Measurements from ENCODE around the gene C4orf50. TPM values are rescaled to one million over a fixed set of nuclear protein-coding genes. Genes with fewer than 3 reads are reported as not detected.

Gene C4orf50
- total and polyA plus RNA-seq, 2 of the 4 experiments (the other 2 are of a cell fraction): not detected

DNA sequence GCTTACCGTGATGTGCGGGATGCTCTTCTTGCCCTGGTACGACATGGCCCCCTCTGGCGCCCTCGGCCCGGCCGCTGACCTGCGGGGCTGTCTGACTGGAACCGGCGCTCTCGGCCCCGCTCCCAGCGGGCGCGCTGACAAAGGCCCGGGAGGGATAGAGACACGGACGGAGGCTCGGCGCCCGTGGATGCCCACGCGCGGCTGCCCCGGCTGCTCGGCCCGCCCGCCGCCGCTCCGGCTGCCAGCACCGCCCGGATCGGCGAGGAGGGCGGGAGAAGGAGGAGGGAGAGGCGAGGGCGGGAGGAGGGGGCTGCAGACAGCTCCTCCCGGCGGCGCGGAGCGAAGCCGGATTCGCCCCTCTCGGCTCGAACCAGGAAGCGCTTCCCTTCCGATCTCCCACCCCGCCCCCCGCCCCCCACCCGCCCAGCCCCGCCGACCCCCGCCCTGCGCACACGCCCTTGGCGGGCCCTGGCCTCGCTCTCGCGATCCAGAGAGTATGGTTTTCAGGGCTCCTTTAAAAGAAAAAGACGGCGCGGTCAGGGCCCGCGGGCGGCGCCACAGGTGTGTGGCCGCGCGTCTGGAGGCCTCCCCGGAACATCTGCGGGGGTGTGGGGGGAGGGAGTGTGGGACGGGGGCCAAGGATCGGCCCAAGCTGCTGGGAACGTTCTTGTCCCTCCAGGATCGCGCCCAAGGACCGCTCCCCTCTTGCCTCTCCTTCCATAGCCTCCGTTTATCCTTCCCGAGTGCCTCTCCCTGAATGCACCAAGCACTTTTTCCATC lies 129.8 kb downstream of the C4orf50 start (continued):
- no peak for TF ChIP-seq SMC3 (IDR thresholded peaks at IDR 0.05; ENCODE audit: low read depth, low read length)

DNA sequence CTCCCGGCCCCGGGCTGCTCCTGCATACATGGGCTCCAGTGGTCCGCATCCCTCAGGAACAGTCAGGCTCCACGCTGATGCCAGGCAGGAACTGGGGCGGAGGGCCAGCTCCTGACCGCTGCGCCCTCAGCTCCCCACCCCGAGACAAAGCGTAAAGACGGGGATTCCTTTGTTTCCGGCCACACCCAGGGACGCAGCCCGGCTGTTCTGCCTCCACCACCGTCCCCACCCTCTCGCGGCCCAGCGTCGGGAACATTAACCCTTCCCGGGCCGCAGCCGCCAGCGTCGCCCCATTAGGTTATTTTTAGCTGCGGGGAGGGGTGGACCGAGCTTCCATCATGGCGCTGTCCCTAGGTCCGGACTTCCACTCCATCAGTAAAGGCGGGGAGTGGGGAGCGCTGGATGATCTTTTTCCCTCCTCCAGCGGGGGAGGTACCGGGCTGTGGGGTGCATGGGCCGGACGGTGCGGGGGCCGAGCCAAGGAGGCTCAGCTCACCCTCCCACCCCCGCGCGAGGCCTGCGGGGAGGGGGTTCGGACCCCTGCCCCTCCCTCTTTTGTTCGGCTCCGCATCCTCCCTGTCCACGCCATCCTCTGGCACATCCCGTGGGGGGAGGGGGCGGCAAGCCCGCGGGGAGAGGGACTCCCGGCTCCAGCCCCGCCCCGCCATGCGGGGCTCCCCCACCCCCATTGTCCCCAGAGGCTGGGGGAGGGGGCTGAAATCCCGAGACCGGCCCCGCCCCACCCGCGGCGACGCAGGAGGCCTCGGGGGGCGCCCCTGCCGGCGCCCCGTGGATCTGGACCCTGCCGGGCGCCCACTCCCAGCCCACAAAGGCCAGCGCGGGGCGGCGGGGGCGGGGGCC lies 130.6 kb downstream of the C4orf50 start:
- Histone ChIP-seq H2AK5ac (ENCODE audit: low read depth, low read length) (no peak overlapping the region), H4K8ac (ENCODE audit: low read depth in 2 of 2, low read length in 2 of 2) (no peak overlapping the region), H3K79me1 (ENCODE audit: low read depth in 1 of 2, low read length in 2 of 2) (no peaks in the 10 kb centered on the region), H3K9me1 (ENCODE audit: insufficient read depth, low read length) (no peaks in the 10 kb centered on the region), H2BK15ac (ENCODE audit: low read depth, low read length) (no peak overlapping the region), H3K9me3 (ENCODE audit: control insufficient read depth, insufficient read depth, low read length) (no peaks in the 10 kb centered on the region; the same call in 1 of the 2 replicates), H3K56ac (ENCODE audit: extremely low read depth, insufficient read depth, low read length) (no peak overlapping the region), H2BK5ac (ENCODE audit: low read depth, low read length, poor library complexity, severe bottlenecking) (no peak overlapping the region), H3K27me3 (ENCODE audit: control insufficient read depth, insufficient read depth, low read length) (peaks cover 43% of the 10 kb centered on the region), H3K4me1 (ENCODE audit: control insufficient read depth, insufficient read depth, low read length) (no peaks in the 10 kb centered on the region), H4K5ac (ENCODE audit: low read depth, low read length) (no peak overlapping the region), H4K91ac (ENCODE audit: insufficient read depth, low read depth, low read length) (no peak overlapping the region), H2AK9ac (replicated peaks; ENCODE audit: low read depth, low read length, poor library complexity) (peak overlapping the region; percentile 7), H3K27ac (ENCODE audit: insufficient read depth, low read length) (no peak overlapping the region), H3K9ac (ENCODE audit: low read depth, low read length) (no peak overlapping the region; the same call in 1 of the 2 replicates), H2AFZ (replicated peaks; ENCODE audit: low read length, poor library complexity) (peak overlapping the region; percentile 64), H4K20me1 (ENCODE audit: insufficient read depth, low read length) (no peaks in the 10 kb centered on the region; the same call in none of the 2 replicates), H2BK20ac (ENCODE audit: low read depth, low read length) (no peak overlapping the region), H2BK120ac (ENCODE audit: low read depth, low read length) (no peak overlapping the region), H3K14ac (replicated peaks; ENCODE audit: low read depth, low read length) (no peak overlapping the region), H3K23ac (ENCODE audit: low read depth, low read length) (no peak overlapping the region), H3K4me2 (ENCODE audit: low read depth, low read length) (peak overlapping the region; percentile 75; the same call in 1 of the 2 replicates), H3K18ac (ENCODE audit: low read depth, low read length) (no peak overlapping the region), H3K4me3 (ENCODE audit: insufficient read depth, low read depth, low read length) (peak overlapping the region; percentile 49), H3K4ac (ENCODE audit: low read depth, low read length) (no peak overlapping the region), H3K36me3 (ENCODE audit: control insufficient read depth, insufficient read depth, low read length) (no peaks in the 10 kb centered on the region)
- ChIA-PET POLR2A (ENCODE audit: unreplicated experiment) (no interaction called here), CTCF (no interaction called here)
- 6% methylated on average over 9 of the region's 70 CpGs; no CpG with 5 or more reads in 1 of the 2 experiments for WGBS, 2 experiments (ENCODE audit: extremely low coverage in 2 of 2, insufficient read length in 1 of 2)
- intact Hi-C loops (cut with micrococcal nuclease) (loop anchor here (5.0 kb wide), 1 partner anchor 180 kb away; the partner anchor contains the start of gene EVC2), in situ Hi-C loops (cut with MboI; ENCODE audit: low sequenced_read_pairs) (no loop called here), dilution Hi-C loops (cut with HindIII; ENCODE audit: low sequenced_read_pairs, unreplicated experiment) (no loop called here)
- DNase-seq: no peak
- BruUV-seq (replicated peaks): no TSS peak
- ATAC-seq (ENCODE audit: low read depth): peak; percentile 39
- no peak for TF ChIP-seq RFX5 (IDR thresholded peaks at IDR 0.05; ENCODE audit: low read depth, low read length)

All from IMR-90 (cell line).